ENCODE measurements around the gene SGCA. TPM values are rescaled to one million over a fixed set of nuclear protein-coding genes. Genes with fewer than 3 reads are reported as not detected.

The SGCA gene
- total and polyA plus RNA-seq, 2 experiments from 2014 or later = 0.19 TPM; not detected in 1

DNA sequence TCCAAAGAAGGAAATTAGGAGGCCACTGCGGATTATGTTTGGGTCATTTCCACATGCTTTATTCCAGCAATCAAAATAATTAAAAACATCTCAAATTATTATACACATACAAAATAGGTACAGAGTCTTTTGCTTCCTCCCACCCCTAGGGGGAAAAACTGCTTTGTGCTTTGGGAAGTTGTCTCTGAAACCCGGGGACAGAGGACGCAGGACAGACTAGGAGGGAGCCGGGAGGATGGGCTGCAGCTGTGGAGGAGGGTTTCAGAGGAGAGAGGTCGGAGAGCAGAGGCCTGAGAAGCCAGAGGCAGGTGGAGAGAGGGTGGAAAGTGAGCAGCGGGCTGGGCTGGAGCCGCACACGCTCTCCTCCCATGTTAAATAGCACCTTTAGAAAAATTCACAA lies 18.3 kb downstream of the SGCA start:
- no peak overlapping the region for H3K27ac Mint-ChIP-seq
- no peaks in the 10 kb centered on the region for H3K36me3 ChIP-seq (ENCODE audit: insufficient read depth)
- peak overlapping the region; percentile 11; the same call in 1 of the 2 replicates for H3K4me2 ChIP-seq
- 0 out of 2 replicates have a peak overlapping the region, but pooled peaks have one; percentile 3 for H3K4me3 ChIP-seq
- no peaks in the 10 kb centered on the region for H3K79me2 ChIP-seq (replicated peaks; ENCODE audit: insufficient read depth)
- peak; percentile 82 for ATAC-seq
- no peaks in the 10 kb centered on the region for H3F3A ChIP-seq (replicated peaks; ENCODE audit: low read depth)
- peaks cover 21% of the 10 kb centered on the region for H3K27me3 Mint-ChIP-seq (ENCODE audit: insufficient read depth, low read depth, poor library complexity)
- peaks cover 27% of the 10 kb centered on the region for H3K4me1 ChIP-seq (ENCODE audit: insufficient read depth)
- no peak overlapping the region for H3K27ac ChIP-seq (ENCODE audit: low read depth)
- peak overlapping the region; percentile 42; the same call in 1 of the 3 replicates for H3K4me3 Mint-ChIP-seq
- H2AFZ ChIP-seq = no peak overlapping the region
- no peaks in the 10 kb centered on the region for H3K27me3 ChIP-seq (ENCODE audit: insufficient read depth)
- H3K9me2 ChIP-seq (ENCODE audit: insufficient read depth) = no peaks in the 10 kb centered on the region
- TF ChIP-seq JUNB (IDR thresholded peaks at IDR 0.05; ENCODE audit: unreplicated experiment) = no peak
- TF ChIP-seq, protein P1, sequence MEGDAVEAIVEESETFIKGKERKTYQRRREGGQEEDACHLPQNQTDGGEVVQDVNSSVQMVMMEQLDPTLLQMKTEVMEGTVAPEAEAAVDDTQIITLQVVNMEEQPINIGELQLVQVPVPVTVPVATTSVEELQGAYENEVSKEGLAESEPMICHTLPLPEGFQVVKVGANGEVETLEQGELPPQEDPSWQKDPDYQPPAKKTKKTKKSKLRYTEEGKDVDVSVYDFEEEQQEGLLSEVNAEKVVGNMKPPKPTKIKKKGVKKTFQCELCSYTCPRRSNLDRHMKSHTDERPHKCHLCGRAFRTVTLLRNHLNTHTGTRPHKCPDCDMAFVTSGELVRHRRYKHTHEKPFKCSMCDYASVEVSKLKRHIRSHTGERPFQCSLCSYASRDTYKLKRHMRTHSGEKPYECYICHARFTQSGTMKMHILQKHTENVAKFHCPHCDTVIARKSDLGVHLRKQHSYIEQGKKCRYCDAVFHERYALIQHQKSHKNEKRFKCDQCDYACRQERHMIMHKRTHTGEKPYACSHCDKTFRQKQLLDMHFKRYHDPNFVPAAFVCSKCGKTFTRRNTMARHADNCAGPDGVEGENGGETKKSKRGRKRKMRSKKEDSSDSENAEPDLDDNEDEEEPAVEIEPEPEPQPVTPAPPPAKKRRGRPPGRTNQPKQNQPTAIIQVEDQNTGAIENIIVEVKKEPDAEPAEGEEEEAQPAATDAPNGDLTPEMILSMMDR (conservative IDR thresholded peaks at IDR 0.05; ENCODE audit: low read depth in 2 of 2) = peak in 1 of 2 experiments; percentile 23; a peak in 1 of 4 replicates
- H3K36me3 Mint-ChIP-seq (ENCODE audit: low read depth) = peaks cover 23% of the 10 kb centered on the region
- peaks cover 32% of the 10 kb centered on the region for H3K4me1 Mint-ChIP-seq
- peak; percentile 70 for DNase-seq (ENCODE audit: low spot score)
- no peaks in the 10 kb centered on the region for H3K9me3 Mint-ChIP-seq
- H4K20me1 ChIP-seq (replicated peaks; ENCODE audit: insufficient read depth) = no peaks in the 10 kb centered on the region

- Histone ChIP-seq H3K36me3 (ENCODE audit: insufficient read depth) (no peaks in the 10 kb centered on the region), H3K27ac (ENCODE audit: low read depth) (no peak overlapping the region), H3K27me3 (ENCODE audit: insufficient read depth) (no peaks in the 10 kb centered on the region), H3K9me2 (ENCODE audit: insufficient read depth) (no peaks in the 10 kb centered on the region), H4K20me1 (replicated peaks; ENCODE audit: insufficient read depth) (no peaks in the 10 kb centered on the region), H3K79me2 (replicated peaks; ENCODE audit: insufficient read depth) (no peaks in the 10 kb centered on the region), H3K4me1 (ENCODE audit: insufficient read depth) (peaks cover 27% of the 10 kb centered on the region), H3K4me2 (no peak overlapping the region), H2AFZ (no peak overlapping the region), H3K4me3 (no peak overlapping the region), H3F3A (replicated peaks; ENCODE audit: low read depth) (no peaks in the 10 kb centered on the region)
- Mint-ChIP-seq H3K27ac (peak overlapping the region; percentile 60; the same call in 1 of the 2 replicates), H3K4me3 (no peak overlapping the region), H3K27me3 (ENCODE audit: insufficient read depth, low read depth, poor library complexity) (peaks cover 20% of the 10 kb centered on the region), H3K4me1 (peaks cover 32% of the 10 kb centered on the region), H3K36me3 (ENCODE audit: low read depth) (peaks cover 23% of the 10 kb centered on the region), H3K9me3 (no peaks in the 10 kb centered on the region)
- ATAC-seq (peak; percentile 25; the same call in 2 of the 3 replicates), DNase-seq (ENCODE audit: low spot score) (peak; percentile 38)
- no peak for TF ChIP-seq NANOG (IDR thresholded peaks at IDR 0.05; ENCODE audit: borderline replicate concordance)
- TF ChIP-seq, protein P1 (conservative IDR thresholded peaks at IDR 0.05; ENCODE audit: low read depth in 2 of 2) = no peak
- TF ChIP-seq JUNB (IDR thresholded peaks at IDR 0.05; ENCODE audit: unreplicated experiment) = no peak
- TF ChIP-seq, protein P2, sequence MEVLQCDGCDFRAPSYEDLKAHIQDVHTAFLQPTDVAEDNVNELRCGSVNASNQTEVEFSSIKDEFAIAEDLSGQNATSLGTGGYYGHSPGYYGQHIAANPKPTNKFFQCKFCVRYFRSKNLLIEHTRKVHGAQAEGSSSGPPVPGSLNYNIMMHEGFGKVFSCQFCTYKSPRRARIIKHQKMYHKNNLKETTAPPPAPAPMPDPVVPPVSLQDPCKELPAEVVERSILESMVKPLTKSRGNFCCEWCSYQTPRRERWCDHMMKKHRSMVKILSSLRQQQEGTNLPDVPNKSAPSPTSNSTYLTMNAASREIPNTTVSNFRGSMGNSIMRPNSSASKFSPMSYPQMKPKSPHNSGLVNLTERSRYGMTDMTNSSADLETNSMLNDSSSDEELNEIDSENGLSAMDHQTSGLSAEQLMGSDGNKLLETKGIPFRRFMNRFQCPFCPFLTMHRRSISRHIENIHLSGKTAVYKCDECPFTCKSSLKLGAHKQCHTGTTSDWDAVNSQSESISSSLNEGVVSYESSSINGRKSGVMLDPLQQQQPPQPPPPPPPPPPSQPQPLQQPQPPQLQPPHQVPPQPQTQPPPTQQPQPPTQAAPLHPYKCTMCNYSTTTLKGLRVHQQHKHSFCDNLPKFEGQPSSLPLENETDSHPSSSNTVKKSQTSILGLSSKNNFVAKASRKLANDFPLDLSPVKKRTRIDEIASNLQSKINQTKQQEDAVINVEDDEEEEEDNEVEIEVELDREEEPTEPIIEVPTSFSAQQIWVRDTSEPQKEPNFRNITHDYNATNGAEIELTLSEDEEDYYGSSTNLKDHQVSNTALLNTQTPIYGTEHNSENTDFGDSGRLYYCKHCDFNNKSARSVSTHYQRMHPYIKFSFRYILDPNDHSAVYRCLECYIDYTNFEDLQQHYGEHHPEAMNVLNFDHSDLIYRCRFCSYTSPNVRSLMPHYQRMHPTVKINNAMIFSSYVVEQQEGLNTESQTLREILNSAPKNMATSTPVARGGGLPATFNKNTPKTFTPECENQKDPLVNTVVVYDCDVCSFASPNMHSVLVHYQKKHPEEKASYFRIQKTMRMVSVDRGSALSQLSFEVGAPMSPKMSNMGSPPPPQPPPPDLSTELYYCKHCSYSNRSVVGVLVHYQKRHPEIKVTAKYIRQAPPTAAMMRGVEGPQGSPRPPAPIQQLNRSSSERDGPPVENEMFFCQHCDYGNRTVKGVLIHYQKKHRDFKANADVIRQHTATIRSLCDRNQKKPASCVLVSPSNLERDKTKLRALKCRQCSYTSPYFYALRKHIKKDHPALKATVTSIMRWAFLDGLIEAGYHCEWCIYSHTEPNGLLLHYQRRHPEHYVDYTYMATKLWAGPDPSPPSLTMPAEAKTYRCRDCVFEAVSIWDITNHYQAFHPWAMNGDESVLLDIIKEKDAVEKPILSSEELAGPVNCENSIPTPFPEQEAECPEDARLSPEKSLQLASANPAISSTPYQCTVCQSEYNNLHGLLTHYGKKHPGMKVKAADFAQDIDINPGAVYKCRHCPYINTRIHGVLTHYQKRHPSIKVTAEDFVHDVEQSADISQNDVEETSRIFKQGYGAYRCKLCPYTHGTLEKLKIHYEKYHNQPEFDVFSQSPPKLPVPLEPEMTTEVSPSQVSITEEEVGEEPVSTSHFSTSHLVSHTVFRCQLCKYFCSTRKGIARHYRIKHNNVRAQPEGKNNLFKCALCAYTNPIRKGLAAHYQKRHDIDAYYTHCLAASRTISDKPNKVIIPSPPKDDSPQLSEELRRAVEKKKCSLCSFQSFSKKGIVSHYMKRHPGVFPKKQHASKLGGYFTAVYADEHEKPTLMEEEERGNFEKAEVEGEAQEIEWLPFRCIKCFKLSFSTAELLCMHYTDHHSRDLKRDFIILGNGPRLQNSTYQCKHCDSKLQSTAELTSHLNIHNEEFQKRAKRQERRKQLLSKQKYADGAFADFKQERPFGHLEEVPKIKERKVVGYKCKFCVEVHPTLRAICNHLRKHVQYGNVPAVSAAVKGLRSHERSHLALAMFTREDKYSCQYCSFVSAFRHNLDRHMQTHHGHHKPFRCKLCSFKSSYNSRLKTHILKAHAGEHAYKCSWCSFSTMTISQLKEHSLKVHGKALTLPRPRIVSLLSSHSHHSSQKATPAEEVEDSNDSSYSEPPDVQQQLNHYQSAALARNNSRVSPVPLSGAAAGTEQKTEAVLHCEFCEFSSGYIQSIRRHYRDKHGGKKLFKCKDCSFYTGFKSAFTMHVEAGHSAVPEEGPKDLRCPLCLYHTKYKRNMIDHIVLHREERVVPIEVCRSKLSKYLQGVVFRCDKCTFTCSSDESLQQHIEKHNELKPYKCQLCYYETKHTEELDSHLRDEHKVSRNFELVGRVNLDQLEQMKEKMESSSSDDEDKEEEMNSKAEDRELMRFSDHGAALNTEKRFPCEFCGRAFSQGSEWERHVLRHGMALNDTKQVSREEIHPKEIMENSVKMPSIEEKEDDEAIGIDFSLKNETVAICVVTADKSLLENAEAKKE (CRISPR knock-in tag; IDR thresholded peaks at IDR 0.05) = no peak
- TF ChIP-seq, protein P3, sequence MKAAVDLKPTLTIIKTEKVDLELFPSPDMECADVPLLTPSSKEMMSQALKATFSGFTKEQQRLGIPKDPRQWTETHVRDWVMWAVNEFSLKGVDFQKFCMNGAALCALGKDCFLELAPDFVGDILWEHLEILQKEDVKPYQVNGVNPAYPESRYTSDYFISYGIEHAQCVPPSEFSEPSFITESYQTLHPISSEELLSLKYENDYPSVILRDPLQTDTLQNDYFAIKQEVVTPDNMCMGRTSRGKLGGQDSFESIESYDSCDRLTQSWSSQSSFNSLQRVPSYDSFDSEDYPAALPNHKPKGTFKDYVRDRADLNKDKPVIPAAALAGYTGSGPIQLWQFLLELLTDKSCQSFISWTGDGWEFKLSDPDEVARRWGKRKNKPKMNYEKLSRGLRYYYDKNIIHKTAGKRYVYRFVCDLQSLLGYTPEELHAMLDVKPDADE (IDR thresholded peaks at IDR 0.05) = no peak
- no peak for TF ChIP-seq STAT1 (IDR thresholded peaks at IDR 0.05; ENCODE audit: unreplicated experiment)
- no peak for TF ChIP-seq CREB1 (CRISPR knock-in tag; IDR thresholded peaks at IDR 0.05; ENCODE audit: low read depth)
Measured at GRCh38 chr17:50184611-50185398, 19.0 kb downstream of the SGCA start.

All from GM23338 (cell line).